COLO668 (cell line): Measurements from ENCODE around the gene CDCA4.
"Not testable (repeated sequence)": the region's sequence is repeated elsewhere in the genome, so short reads cannot be mapped to it uniquely, and the experiment has no call there.

Experiments used
- DNase-seq: peaks from one replicate; lab custom pipeline; 2025; ENCODE audit not compliant: unreplicated experiment; lab: John Stamatoyannopoulos, UW

CDCA4 gene

GRCh38 chr14:105020815-105021655 is at the start of gene CDCA4:
Gene CDCA4 (minus strand): TSS chr14:105021083. CDS start chr14:105011929, 9,154 bp downstream.
- peak; percentile 100 for DNase-seq

GRCh38 chr14:105069871-105070759 is 49.2 kb upstream of the CDCA4 start:
- no peak for DNase-seq

GRCh38 chr14:105069522-105069870 is 48.6 kb upstream of the CDCA4 start:
- no peak for DNase-seq

- DNase-seq: no peak
Measured at GRCh38 chr14:105068818-105069217, 47.9 kb upstream of the CDCA4 start.

GRCh38 chr14:105067969-105068301 is 47.1 kb upstream of the CDCA4 start:
- DNase-seq: no peak

GRCh38 chr14:105067140-105067968 is 46.5 kb upstream of the CDCA4 start:
- no peak for DNase-seq

GRCh38 chr14:105066240-105067071 is 45.6 kb upstream of the CDCA4 start:
- no peak for DNase-seq

- no peak for DNase-seq
Measured at GRCh38 chr14:105065280-105066228, 44.7 kb upstream of the CDCA4 start, which contains the start of gene GPR132. Gene GPR132 (minus strand): TSS chr14:105065430. CDS start chr14:105055420, 10,010 bp downstream.

GRCh38 chr14:105064721-105065143 is 43.8 kb upstream of the CDCA4 start:
- no peak for DNase-seq

- no peak for DNase-seq
Measured at GRCh38 chr14:105064001-105064400, 43.1 kb upstream of the CDCA4 start.

- DNase-seq: not testable (repeated sequence)
Measured at GRCh38 chr14:105063506-105063905, 42.6 kb upstream of the CDCA4 start.

- no peak for DNase-seq
Measured at GRCh38 chr14:105063056-105063455, 42.2 kb upstream of the CDCA4 start.

GRCh38 chr14:105062048-105062433 is 41.2 kb upstream of the CDCA4 start:
- DNase-seq: no peak

GRCh38 chr14:105061428-105062047 is 40.7 kb upstream of the CDCA4 start:
- DNase-seq: no peak

- no peak for DNase-seq
Measured at GRCh38 chr14:105060751-105061427, 40.0 kb upstream of the CDCA4 start.

GRCh38 chr14:105059925-105060565 is 39.2 kb upstream of the CDCA4 start:
- no peak for DNase-seq

- no peak for DNase-seq
Measured at GRCh38 chr14:105059035-105059924, 38.4 kb upstream of the CDCA4 start.
